NCI-H1694 (cell line): ENCODE data around the gene CCDC50.
A peak's percentile ranks its signal among the peaks of the same experiment; 100 is the strongest.

Source experiments
- DNase-seq: peaks from one replicate; lab custom pipeline; 2025; lab: John Stamatoyannopoulos, UW

The CCDC50 gene

DNA sequence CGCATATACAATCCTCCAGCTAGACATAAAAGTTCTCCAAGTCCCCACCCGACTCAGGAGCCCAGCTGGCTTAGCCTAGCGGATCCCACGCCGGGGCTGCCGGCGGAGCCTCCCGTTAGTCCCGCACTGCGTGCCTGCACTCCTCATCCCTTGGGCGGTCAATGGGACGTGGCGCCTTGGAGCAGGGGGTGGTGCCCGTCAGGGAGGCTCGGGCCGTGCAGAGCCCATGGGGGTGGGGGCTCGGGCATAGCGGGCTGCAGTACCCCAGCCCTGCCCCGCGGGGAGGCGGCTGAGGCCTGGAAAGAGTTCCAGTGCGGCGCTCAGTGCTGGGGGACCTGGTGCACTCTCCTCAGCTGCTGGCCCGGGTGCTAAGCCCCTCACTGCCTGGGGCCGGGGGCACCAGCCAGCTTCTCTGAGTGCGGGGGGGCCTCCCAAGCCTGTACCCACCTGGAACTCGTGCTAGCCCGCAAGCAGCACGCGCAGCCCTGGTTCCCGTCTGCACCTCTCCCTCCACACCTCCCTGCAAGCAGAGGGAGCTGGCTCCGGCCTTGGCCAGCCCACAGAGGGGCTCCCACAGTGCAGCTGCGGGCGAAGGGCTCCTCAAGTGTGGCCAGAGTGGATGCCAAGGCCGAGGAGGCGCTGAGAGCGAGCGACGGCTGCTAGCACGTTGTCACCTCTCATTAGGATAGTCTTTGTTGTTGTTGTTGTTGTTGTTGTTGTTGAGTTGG, 12.2 kb upstream of the CCDC50 start:
- DNase-seq, result no peak

GRCh38 chr3:191320316-191320715, 8.9 kb upstream of the CCDC50 start:
- DNase-seq, result no peak

DNA sequence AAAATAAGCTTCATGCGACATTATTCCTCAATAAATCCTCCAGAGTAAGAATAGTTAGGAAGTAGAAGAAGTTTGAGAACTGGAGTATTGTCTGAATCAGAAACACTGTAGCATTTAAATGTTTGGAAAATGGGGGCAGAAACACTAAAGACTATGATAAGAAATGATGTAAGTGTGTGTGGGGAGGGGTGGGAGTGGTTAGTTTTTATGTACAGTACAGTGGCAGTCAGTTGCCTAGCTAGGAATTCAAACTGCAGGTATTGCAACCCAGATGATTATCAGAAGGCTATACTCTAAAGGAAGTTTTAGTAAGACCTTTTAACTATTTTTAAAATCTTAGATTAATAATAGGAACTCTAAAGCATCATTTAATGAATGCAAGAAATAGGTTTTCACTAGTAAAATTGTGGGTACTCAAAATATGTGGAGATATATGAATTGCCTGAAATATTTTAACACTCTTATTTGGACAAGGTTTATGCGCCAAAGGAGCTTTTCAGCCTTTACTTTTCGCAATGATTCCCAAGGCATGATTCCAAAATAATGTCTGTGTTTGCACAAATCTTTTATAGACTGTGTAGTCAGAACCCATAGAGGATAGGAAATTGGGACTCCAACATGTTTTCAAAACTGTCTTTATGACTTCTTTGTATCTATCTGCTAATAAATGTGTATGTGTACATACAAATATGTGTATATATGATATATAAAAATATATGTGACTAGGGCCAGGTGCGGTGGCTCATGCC, 8.0 kb upstream of the CCDC50 start:
- DNase-seq, result no peak

GRCh38 chr3:191324936-191325335, 4.3 kb upstream of the CCDC50 start:
- no peak for DNase-seq

DNA sequence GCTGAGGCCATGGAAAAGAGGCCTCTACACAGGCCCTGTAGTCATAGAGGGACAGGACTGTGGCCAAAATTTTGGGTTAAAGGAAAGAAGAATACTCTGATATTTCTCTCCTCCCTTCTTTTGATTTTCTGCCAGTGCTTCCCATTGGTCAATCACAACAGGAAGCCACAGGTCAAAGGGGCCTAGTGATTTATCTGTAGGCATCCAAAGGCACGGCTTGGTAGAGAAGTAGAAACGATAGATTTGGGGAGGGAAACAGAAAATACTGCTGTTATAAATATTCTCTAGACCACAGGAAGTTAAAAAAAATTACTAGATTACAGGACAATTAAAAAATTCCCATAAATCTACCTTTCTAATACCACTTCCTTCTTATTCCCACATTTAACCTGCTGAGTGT, 1.7 kb upstream of the CCDC50 start:
- DNase-seq, result no peak

DNA sequence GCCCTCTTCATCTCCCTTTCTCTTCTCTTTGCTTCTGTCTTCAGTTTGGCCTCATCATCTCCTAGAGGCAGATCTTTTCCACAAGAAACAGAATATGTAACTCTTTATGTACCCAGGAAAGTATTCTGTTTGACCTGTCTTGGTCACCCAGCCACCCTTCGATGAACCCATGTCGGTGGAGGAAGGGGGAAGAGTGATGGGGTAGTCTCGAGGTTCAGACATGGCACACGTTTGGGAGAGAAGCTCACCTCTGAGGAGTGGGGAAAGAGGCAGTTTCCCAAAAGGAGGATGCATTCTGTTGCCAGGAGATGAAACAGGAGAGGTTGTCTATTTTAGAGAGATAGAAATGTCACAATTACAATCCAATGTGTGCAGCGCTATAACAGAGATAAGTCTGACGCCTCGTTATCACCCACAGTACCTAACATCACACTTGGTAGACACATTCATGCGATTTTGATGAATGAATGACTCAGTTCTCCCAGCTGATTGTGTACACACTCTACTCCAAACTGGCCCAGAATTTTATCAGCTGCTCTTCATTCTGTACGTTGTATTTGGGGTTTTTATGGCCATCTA, 722 bp upstream of the CCDC50 start:
- DNase-seq, result no peak

DNA sequence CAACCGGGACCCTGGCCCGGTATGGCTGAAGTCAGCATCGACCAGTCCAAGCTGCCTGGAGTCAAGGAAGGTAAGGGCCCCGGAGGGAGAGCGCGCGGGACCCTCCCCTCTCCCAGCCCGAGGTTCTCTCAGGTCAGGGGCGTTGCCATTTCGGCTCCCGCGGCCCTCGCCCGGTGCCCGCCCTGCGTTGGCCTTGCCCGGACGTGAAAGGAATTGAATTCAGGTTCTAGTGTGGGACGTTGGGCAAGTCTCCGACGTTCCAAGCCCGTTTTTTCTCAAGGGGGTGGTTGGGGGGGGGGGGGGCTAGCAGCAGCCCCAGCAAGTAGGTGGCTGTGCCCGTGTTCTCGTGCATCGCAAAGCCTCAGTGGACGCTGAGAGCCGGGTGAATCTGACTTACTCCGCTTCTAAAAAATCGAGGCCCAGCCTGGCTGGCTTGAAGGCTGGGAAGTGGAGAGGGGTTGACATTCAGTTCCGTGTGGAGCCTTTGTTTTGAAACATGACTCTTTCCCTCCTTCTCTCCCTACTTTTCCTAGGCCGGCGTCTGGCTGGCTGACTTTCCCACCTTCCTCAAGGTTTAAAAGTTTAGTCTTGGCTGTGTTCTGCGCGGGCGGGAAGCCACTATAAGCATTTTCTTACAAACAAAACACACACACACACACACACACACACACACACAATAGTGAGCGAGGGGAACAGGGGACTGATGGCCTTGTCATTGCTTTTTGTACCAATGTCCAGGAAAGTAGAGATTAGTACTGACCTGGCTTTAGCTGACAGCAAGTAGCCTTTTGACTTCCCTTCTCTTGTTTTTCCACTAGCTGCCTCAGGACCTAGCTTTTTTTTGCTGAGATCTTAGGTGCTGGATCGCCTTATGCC, 698 bp downstream of the CCDC50 start, which contains the start of gene UTS2B:
UTS2B (minus strand) TSS at position 873 of the 876 bp plus-strand sequence. CDS start 48,337 bp downstream, outside the sequence.
- DNase-seq, result peak; percentile 18

DNA sequence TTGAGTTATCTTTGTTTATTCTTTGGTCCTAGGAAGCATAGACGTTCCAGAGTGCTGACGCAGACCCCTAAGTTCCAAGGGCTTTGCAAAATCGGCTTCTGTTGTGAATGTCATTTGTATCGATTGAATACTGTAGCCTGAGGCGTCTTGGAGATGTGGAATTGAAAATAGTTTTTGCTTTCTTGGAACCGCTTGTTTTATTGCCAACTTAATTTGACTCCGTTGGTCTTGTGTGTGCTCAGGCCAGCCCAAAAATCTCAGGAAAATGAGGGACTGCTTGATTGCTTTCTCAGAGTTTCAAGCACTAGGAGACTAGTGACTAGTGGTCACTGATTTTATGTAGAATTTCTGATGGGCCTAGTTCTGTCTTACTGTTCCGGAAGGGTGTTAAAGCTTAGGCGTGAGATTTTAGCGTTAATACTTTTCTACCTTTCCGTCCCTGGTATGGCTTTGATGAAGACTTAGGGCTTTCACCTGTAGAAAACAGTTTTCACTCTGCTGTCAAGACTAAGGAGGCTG, 1.4 kb downstream of the CCDC50 start:
- no peak for DNase-seq

DNA sequence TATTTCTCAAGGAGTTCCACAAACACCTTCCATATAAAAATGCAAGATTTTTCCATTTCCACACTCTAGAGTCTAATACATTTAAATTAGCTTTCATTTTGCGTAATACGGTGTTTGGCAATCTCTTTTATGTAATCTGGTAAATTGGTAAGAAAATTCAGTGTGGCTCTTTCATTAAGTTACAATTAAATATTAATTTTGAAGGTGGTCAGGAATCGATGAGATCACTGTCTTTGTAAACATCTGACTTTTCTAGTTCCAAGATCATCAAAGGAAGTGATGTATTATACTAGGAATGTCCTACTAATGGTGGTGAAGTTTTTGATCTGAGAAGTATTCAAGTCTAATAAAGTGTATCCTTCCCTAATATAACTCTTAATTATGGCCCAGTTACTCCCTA, 2.2 kb downstream of the CCDC50 start:
- no peak for DNase-seq

DNA sequence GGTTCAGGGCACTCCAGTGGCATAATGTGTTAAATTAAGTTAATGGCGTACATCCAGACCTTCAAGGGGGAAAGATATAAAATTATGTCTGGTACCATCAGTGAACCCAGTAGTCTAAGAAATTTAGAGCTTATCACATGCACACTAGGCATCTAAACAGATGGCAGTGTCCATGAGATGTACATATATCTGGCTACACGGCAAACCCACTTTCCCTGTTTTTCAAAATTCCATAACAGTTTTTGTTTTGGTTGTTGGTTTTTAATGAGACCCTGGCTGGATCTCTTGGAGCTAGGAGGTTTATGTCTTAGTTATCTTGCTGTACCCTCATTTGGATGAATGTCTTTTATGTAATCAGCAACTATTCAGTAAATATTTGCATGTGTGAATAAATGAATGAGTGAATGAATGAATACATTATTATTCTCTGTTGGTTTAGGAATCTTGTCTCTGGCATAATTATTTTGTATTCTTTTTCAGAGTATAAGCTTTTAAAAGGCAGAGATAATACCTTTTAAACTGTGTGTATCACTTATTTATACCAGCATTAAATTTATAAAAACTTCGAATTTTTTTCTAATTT, 4.2 kb downstream of the CCDC50 start:
- no peak for DNase-seq

DNA sequence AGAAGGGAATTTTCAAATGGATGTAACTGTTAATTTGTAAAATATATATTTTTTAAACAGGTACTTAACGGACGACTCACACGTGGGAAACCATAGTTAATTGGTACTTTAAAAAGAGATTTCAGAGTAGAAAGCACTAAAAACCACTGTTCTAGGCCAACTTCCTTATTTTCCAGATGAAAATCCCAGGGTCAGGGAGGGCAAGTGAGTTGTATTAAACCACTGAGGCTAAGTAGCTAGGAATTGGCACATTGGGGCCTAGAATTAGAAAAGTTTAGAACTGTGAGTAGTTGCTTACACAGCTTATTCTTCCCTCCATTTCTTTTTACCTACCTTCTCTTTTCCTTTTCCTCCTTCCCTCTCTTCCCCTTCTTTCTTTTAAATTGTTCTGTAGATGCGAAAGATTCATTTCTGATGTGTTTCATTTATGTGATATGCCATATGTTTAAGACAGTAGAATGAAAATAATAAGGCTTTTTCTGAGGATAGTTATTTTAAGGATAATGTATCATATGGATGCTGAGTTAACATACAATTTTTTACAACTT, 5.2 kb downstream of the CCDC50 start:
- no peak for DNase-seq

- no peak for DNase-seq
These were observed 7.6 kb downstream of the CCDC50 start for GRCh38 chr3:191336833-191337232.

DNA sequence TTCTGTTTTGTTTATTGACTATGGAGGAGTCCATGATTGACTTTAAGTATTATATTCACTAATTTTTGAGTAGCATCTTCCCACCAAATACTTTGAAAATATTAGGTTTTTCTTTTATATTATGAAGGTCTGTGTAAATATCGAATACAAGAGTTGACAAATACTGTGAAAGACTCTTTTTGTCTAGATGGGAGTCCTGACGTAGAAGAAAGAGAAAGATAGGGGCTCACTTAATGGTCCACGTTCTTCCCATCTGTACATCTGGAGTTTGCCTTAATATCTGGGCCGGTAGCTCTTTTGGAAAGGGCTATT, 8.9 kb downstream of the CCDC50 start:
- no peak for DNase-seq

GRCh38 chr3:191339316-191339917, 10.2 kb downstream of the CCDC50 start:
- no peak for DNase-seq

GRCh38 chr3:191340351-191340750, 11.2 kb downstream of the CCDC50 start:
- DNase-seq, result no peak

GRCh38 chr3:191340966-191341365, 11.8 kb downstream of the CCDC50 start:
- DNase-seq, result no peak

- no peak for DNase-seq
These were observed 12.8 kb downstream of the CCDC50 start for GRCh38 chr3:191342006-191342405.

GRCh38 chr3:191342411-191342810, 13.2 kb downstream of the CCDC50 start:
- no peak for DNase-seq

DNA sequence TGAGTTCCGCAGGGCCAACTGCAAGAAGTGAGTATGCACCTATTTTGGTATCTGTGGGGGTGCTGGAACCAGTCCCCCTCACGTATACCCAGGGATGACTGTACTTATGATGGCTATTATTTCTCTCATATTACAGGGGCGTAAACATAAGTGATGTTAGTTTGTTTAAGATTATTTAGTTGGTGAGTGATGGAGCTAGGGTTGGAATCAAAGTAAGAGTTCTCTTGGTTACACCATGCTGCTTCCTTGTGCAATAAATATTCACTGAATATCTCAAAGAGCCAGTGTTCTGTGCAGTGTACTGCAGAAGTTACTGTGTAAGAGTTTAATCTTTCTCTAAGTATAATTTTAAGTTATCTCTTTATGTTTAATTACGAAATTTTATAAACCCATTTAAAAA, 13.9 kb downstream of the CCDC50 start:
- DNase-seq, result no peak

GRCh38 chr3:191343913-191344312, 14.7 kb downstream of the CCDC50 start:
- no peak for DNase-seq

DNA sequence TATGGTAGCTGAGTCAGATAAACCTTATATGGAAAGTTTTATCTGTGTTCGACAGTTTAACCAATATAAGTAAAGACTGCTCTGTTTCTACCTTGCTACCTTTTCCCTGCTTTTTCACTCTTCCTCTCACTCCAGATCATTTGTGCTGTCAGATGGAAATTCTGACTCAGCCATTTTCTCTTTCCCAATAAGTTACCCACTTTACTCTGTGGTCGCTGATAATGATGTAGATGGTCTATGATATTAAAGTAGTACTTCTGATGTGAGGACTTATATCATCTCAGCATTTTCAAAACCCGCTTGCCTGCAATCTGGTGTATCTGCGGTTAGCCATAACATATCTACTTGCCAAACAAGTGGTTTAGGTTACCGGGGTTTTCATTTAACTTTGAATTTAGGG, 16.1 kb downstream of the CCDC50 start:
- no peak for DNase-seq
